Heart right ventricle (tissue), 16 donors: ENCODE data around the gene UQCRQ. TPM values are rescaled to one million over a fixed set of nuclear protein-coding genes. Genes with fewer than 3 reads are reported as not detected.

ENCODE experiments used
- ATAC-seq, 8 donors: fragments of 200-7000 bp; cut with Tn5 transposase; one replicate each; pipeline ENCODE4 v1.9.1; 2020; ENCODE audit warnings: mild to moderate bottlenecking in 8 of 8, moderate library complexity in 8 of 8, moderate number of reproducible peaks in 1 of 8
- DNase-seq, 2 donors: peaks; one replicate each; pipeline ENCODE4 v3.0.0-alpha.2; 2020
- H3K27ac ChIP-seq, 10 donors: fragments of 200-600 bp; sonication (generic) in 2 of 10; one replicate each; pipeline versions ENCODE4 v1.5.0 to v1.8.0; 2020 to 2022; ENCODE audit warnings: mild to moderate bottlenecking in 3 of 10
- H3K27me3 ChIP-seq, 7 donors: fragments of 200-600 bp; one replicate each; pipeline ENCODE4 v1.8.0; 2021 to 2022; ENCODE audit warnings: mild to moderate bottlenecking in 2 of 7
- H3K36me3 ChIP-seq, 9 donors: fragments of 200-600 bp; sonication (generic) in 1 of 9; one replicate each; pipeline versions ENCODE4 v1.5.0 to v1.8.0; 2020 to 2022; ENCODE audit warnings: mild to moderate bottlenecking in 2 of 9
- H3K4me1 ChIP-seq, 9 donors: fragments of 200-600 bp; sonication (generic) in 1 of 9; one replicate each; pipeline versions ENCODE4 v1.5.0 to v1.8.0; 2020 to 2022; ENCODE audit warnings: mild to moderate bottlenecking in 4 of 9
- H3K4me3 ChIP-seq, 10 donors: fragments of 200-600 bp; sonication (generic) in 2 of 10; one replicate each; pipeline versions ENCODE4 v1.5.0 to v1.8.0; 2020 to 2022; ENCODE audit warnings: mild to moderate bottlenecking in 7 of 10, moderate library complexity in 2 of 10
- H3K9me3 ChIP-seq, 11 donors: fragments of 200-600 bp in 10 of 11; sonication (generic) in 2 of 11; one replicate each; pipeline versions ENCODE4 v1.5.0 to v1.8.0; 2013 to 2022; ENCODE audit warnings: mild to moderate bottlenecking in 2 of 11, control low read depth in 1 of 11, moderate library complexity in 1 of 11
- CTCF ChIP-seq, 9 donors: fragments of 200-600 bp; sonication (generic) in 2 of 9; IDR thresholded peaks; one replicate each; pipeline versions ENCODE4 v1.5.0 to v1.8.0; 2021 to 2022; ENCODE audit warnings: antibody characterized with exemption in 9 of 9, mild to moderate bottlenecking in 5 of 9, moderate library complexity in 1 of 9
- WGBS, 2 donors: extraction: QIAGEN DNeasy Blood & Tissue Kit; methylation state at CpG; one replicate each; pipeline ENCODE4 v1.1.7; 2013; ENCODE audit warnings: inconsistent platforms in 1 of 2; 5-methylcytosine and 5-hydroxymethylcytosine counted together
- intact Hi-C, 10 donors: fragments of 100-400 bp; cut with DNase I; formaldehyde crosslinking; loops; one replicate each; pipeline versions ENCODE4 v1.11.1 to v1.14.2; 2022
- polyA plus RNA-seq, 2 donors: library from polyadenylated mRNA; stranded (reverse); fragments of 200-250 nt; gene quantifications; one replicate each; pipeline ENCODE4 v1.2.3, GENCODE V29; 2013
- total RNA-seq, 10 donors: library from RNA; stranded (reverse); fragmentation: NEBNext Ultra II Directional in 3 of 10; extraction: Animal tissue kit (Norgen Biotek cat#: 25700) in 3 of 10; gene quantifications; one replicate each; pipeline versions ENCODE4 v1.2.1 to v1.2.4, GENCODE V29; 2021 to 2023
- donor health status: Arrhythmogenic right ventricular cardiomyopathy.
- donor health status: ischemic (EF 13 %, LVEDD 7.1; RV severe dilation, severe dysfunction).
- donor health status: healthy with polysubstance abuse.
- donor health status: DM: no; HTN: yes; CAD: no.
- donor health status: DM: no; HTN: no; CAD: no.
- donor health status: ischemic (EF 25% LVEDD 6.9; RV normal size, moderate dysfunction).
- donor health status: ischemic (EF 25% LVEDD 5.7; RV mildly dilated, moderate dysfunction).
- donor health status: healthy.
- donor health status: DM: yes; HTN: yes; CAD: no.
- donor health status: Ischemic cardiomyopathy.
- donor health status: ischemic (EF 35%, LVEDD 5.7; RV mildly dilated, moderate dysfunction).
- donor health status: nonischemic (EF 11% LVEDD 7.7; RV severe dilation, severe dysfunction).
- donor health status: DM: yes; HTN: yes; CAD: no.
- donor health status: PGD.
- donor health status: ischemic (EF 29% LVEDD 5.4; RV normal size, mild dysfunction).
- donor health status: nonischemic (EF 23%, LVEDD 6.1; RV moderate dilation, normal function).

The UQCRQ gene
- total and polyA plus RNA-seq, 12 donors, result 824 to 1,962 (median 1,664) TPM

DNA sequence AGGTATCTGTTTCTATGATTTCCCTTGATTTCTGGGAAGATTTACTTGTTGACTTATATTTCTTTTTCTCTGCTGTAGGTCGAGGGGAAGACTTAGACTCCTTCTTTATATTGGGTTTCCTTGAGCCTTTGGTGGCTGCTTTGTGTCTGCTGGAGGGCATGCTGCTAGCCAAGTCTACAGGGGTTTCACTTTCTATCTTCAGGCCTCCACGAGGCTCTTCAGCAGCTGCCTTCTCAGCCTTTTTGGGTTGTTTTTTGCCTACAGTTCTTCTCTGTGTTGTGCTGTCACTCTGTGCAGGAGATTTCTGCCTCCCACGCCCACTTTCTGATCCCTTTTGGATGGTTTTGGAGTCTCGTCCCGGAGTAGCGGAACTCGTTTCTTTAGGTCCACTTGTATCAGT, 30.2 kb downstream of the UQCRQ start:
- intact Hi-C loops, result no loop called here
- peaks cover 0 to 29% (median 12%) of the 10 kb centered on the region in 9 donors for H3K4me1 ChIP-seq
- H3K36me3 ChIP-seq, result peaks cover 0 to 100% (median 56%) of the 10 kb centered on the region in 9 donors
- no peak overlapping the region for H3K4me3 ChIP-seq
- WGBS, 2 donors, result 85 to 90% methylated on average over 7 of the region's 7 CpGs
- ATAC-seq (peak in 3 of 8 donors; percentile 8 to 40 (median 33)), DNase-seq (no peak)
- no peaks in the 10 kb centered on the region for H3K9me3 ChIP-seq
- peak overlapping the region in 2 of 10 donors; percentile 57 to 63 for H3K27ac ChIP-seq
- no peak for TF ChIP-seq CTCF (IDR thresholded peaks at IDR 0.05)
- no peaks in the 10 kb centered on the region for H3K27me3 ChIP-seq

DNA sequence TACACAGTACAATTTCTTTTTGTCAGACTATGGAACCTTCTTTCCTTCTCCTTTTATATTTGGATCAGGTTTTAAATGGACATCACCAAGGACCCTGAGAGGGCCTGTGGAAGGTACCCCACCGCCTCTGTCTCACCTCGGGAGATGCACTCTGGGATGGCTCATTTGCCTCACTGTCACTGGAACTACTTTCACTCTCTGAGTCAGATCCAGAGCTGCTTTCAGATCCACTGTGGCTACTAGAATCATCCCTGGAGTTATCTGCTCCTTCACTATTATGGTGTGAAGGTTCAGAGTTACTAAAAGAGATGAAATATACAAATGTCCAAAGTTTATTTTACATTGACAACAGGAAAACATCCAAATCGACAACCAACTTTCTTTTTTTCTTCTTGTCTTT, 31.7 kb downstream of the UQCRQ start:
- intact Hi-C loops, result no loop called here
- TF ChIP-seq CTCF (IDR thresholded peaks at IDR 0.05), result no peak
- WGBS, 2 donors, result 74 to 76% methylated on average over 3 of the region's 3 CpGs
- H3K4me1 ChIP-seq, result peaks cover 0 to 29% (median 12%) of the 10 kb centered on the region in 9 donors
- H3K36me3 ChIP-seq, result peaks cover 0 to 100% (median 43%) of the 10 kb centered on the region in 9 donors
- no peak for DNase-seq
- ATAC-seq, result no peak
- no peaks in the 10 kb centered on the region for H3K9me3 ChIP-seq
- H3K27me3 ChIP-seq, result no peaks in the 10 kb centered on the region
- no peak overlapping the region for H3K4me3 ChIP-seq
- no peak overlapping the region for H3K27ac ChIP-seq

DNA sequence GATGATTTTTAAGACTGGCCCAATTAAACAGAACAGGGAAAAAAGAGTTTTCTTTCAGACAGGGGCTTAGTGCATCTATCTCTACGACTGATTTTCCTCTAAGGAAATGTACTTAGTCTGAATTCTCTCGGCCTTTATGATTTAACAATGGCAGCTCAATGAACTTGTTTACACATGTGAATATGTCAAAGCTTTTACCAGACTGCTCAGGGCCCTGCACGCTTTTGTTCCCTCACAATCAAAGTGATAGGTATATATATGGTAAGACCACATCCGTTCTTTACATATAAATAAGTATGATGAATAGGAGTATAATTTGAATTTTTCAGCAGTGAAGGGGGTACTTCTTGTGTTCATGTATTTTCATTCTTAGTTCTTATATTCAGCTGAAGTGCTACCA, 34.6 kb downstream of the UQCRQ start:
- 89 to 93% methylated on average over 4 of the region's 4 CpGs for WGBS, 2 donors
- no peak for TF ChIP-seq CTCF (IDR thresholded peaks at IDR 0.05)
- no peaks in the 10 kb centered on the region for H3K27me3 ChIP-seq
- peaks cover 0 to 20% (median 8%) of the 10 kb centered on the region in 9 donors for H3K4me1 ChIP-seq
- intact Hi-C loops, result no loop called here
- peaks cover 0 to 86% (median 26%) of the 10 kb centered on the region in 9 donors for H3K36me3 ChIP-seq
- no peak overlapping the region for H3K27ac ChIP-seq
- ATAC-seq (no peak), DNase-seq (no peak)
- H3K9me3 ChIP-seq, result no peaks in the 10 kb centered on the region
- no peak overlapping the region for H3K4me3 ChIP-seq

DNA sequence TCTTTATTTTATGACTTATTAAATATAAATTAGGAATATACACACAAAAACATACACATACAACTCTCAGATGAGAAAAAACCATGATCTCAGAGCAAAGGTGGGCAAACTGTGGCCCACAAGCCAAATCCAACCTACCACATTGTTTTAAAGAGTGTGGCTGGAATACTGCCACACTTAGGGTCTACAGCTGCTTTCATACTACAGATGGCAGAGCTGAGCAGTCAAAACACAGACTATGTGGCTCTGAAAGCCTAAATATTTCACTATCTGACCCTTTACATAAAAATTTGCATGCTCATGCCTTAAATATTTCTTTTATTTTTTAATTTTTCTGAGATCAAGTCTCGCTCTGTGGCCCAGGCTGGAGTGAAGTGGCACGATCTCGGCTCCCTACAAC, 35.3 kb downstream of the UQCRQ start:
- H3K27ac ChIP-seq, result no peak overlapping the region
- TF ChIP-seq CTCF (IDR thresholded peaks at IDR 0.05), result no peak
- 97 to 98% methylated on average over 3 of the region's 3 CpGs for WGBS, 2 donors
- ATAC-seq (no peak), DNase-seq (no peak)
- intact Hi-C loops, result no loop called here
- H3K27me3 ChIP-seq, result no peaks in the 10 kb centered on the region
- H3K4me3 ChIP-seq, result no peak overlapping the region
- peaks cover 0 to 18% (median 2%) of the 10 kb centered on the region in 9 donors for H3K4me1 ChIP-seq
- H3K9me3 ChIP-seq, result no peaks in the 10 kb centered on the region
- peaks cover 0 to 79% (median 21%) of the 10 kb centered on the region in 9 donors for H3K36me3 ChIP-seq
